ENCODE results near the gene ASPSCR1. TPM values are rescaled to one million over a fixed set of nuclear protein-coding genes. Genes with fewer than 3 reads are reported as not detected.

The ASPSCR1 gene
- total and polyA plus RNA-seq, 2 of the 8 experiments (the other 6 are each of a cell fraction or from before 2014, with no cell fraction given): 33.3 to 43.7 TPM

DNA sequence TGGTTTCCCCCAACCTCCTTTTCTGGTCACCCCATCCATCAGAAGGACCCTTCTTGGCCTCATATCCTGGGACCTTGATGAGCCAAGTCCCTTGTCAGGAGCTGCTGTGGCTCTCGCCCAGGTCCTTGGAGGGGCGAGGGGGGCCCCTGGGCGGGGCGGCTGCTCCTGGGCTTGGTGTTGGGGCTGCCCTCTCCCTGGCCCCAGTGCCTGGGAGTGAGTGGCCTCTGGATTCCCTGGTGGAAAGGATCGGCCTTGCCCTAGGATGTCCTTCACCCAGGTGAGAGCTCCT is 10.2 kb upstream of the ASPSCR1 start (continued):
- no peak for TF ChIP-seq RNF2 (IDR thresholded peaks at IDR 0.05; ENCODE audit: borderline replicate concordance, low read depth, low read length, missing control alignments, poor library complexity, severe bottlenecking)
- TF ChIP-seq SUZ12 (IDR thresholded peaks at IDR 0.05; ENCODE audit: low read length): no peak
- TF ChIP-seq, protein P1, sequence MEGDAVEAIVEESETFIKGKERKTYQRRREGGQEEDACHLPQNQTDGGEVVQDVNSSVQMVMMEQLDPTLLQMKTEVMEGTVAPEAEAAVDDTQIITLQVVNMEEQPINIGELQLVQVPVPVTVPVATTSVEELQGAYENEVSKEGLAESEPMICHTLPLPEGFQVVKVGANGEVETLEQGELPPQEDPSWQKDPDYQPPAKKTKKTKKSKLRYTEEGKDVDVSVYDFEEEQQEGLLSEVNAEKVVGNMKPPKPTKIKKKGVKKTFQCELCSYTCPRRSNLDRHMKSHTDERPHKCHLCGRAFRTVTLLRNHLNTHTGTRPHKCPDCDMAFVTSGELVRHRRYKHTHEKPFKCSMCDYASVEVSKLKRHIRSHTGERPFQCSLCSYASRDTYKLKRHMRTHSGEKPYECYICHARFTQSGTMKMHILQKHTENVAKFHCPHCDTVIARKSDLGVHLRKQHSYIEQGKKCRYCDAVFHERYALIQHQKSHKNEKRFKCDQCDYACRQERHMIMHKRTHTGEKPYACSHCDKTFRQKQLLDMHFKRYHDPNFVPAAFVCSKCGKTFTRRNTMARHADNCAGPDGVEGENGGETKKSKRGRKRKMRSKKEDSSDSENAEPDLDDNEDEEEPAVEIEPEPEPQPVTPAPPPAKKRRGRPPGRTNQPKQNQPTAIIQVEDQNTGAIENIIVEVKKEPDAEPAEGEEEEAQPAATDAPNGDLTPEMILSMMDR (IDR thresholded peaks at IDR 0.05; ENCODE audit: control extremely low read depth in 1 of 3, insufficient read depth in 1 of 3, low read depth in 1 of 3, low read length in 3 of 3): no peak
- TF ChIP-seq, protein P2, sequence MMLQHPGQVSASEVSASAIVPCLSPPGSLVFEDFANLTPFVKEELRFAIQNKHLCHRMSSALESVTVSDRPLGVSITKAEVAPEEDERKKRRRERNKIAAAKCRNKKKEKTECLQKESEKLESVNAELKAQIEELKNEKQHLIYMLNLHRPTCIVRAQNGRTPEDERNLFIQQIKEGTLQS (IDR thresholded peaks at IDR 0.05; ENCODE audit: insufficient read depth, low read depth, low read length): no peak
